Keratinocyte (primary cell): ENCODE measurements around the gene NCKIPSD. TPM values are rescaled to one million over a fixed set of nuclear protein-coding genes. Genes with fewer than 3 reads are reported as not detected.

ENCODE experiments used
- DNase-seq: peaks from one replicate; pipeline ENCODE4 v3.0.0-alpha.2; 2011; ENCODE audit warnings: low read depth, missing footprints, low spot score
- FAIRE-seq: peaks from 2 replicates; lab custom pipeline; 2011; peaks lifted over from hg19 to GRCh38; lab: Jason Lieb, UNC
- H2AFZ ChIP-seq: 2 replicates; pipeline ENCODE4 v1.6.0; 2012; ENCODE audit warnings: low read length, control low read depth, inconsistent platforms; ENCODE audit not compliant: control insufficient read depth
- H3K27ac ChIP-seq: 2 replicates; pipeline ENCODE4 v1.5.1; 2011; ENCODE audit warnings: low read length; ENCODE audit not compliant: control insufficient read depth, insufficient read depth
- H3K27me3 ChIP-seq: 3 replicates; pipeline ENCODE4 v1.6.0; 2011; ENCODE audit warnings: low read length; ENCODE audit not compliant: control insufficient read depth, insufficient read depth; ENCODE audit errors: extremely low read depth
- H3K36me3 ChIP-seq, 2 experiments: 2 replicates in 1 of 2; 3 replicates in 1 of 2; pipeline ENCODE4 v1.5.1; 2011; ENCODE audit warnings: low read length in 2 of 2, mild to moderate bottlenecking in 1 of 2; ENCODE audit not compliant: control insufficient read depth in 2 of 2, insufficient read depth in 2 of 2; ENCODE audit errors: extremely low read depth in 1 of 2
- H3K4me1 ChIP-seq: 3 replicates; pipeline ENCODE4 v1.5.1; 2011; ENCODE audit warnings: low read length; ENCODE audit not compliant: control insufficient read depth, insufficient read depth; ENCODE audit errors: extremely low read depth
- H3K4me2 ChIP-seq: 3 replicates; pipeline ENCODE4 v1.6.0; 2011; ENCODE audit warnings: low read depth, low read length; ENCODE audit not compliant: control insufficient read depth, insufficient read depth; ENCODE audit errors: extremely low read depth
- H3K4me3 ChIP-seq, 3 experiments: fragments of 200-600 bp in 1 of 3; sonication (generic) in 1 of 3; 2 replicates in 2 of 3; 3 replicates in 1 of 3; pipeline ENCODE4 v1.5.1; 2011 to 2016; ENCODE audit warnings: low read length in 3 of 3, mild to moderate bottlenecking in 3 of 3, control low read depth in 2 of 3, inconsistent platforms in 1 of 3, low read depth in 1 of 3, mixed read lengths in 1 of 3, mixed run types in 1 of 3, moderate library complexity in 1 of 3; ENCODE audit not compliant: control insufficient read depth in 2 of 3, insufficient read depth in 2 of 3; ENCODE audit errors: extremely low read depth in 1 of 3
- H3K79me2 ChIP-seq: 2 replicates; pipeline ENCODE4 v1.6.0; 2012; ENCODE audit warnings: low read length; ENCODE audit not compliant: control insufficient read depth, insufficient read depth
- H3K9ac ChIP-seq: 3 replicates; pipeline ENCODE4 v1.6.0; 2011; ENCODE audit warnings: low read length; ENCODE audit not compliant: control insufficient read depth, insufficient read depth; ENCODE audit errors: extremely low read depth
- H3K9me1 ChIP-seq: 3 replicates; pipeline ENCODE4 v1.6.0; 2011; ENCODE audit warnings: low read length; ENCODE audit not compliant: control insufficient read depth, insufficient read depth; ENCODE audit errors: extremely low read depth
- H3K9me3 ChIP-seq: 2 replicates; pipeline ENCODE4 v1.5.1; 2012; ENCODE audit warnings: low read depth, low read length; ENCODE audit not compliant: control insufficient read depth
- H4K20me1 ChIP-seq: 3 replicates; pipeline ENCODE4 v1.6.0; 2011; ENCODE audit warnings: low read length; ENCODE audit not compliant: control insufficient read depth, insufficient read depth; ENCODE audit errors: extremely low read depth
- EZH2 ChIP-seq: IDR thresholded peaks from one replicate; pipeline ENCODE4 v1.6.1; 2012; ENCODE audit warnings: inconsistent platforms, mild to moderate bottlenecking, low read length, moderate library complexity
- dilution Hi-C: fragments of 300-500 bp; cut with MboI; formaldehyde crosslinking; loops from one replicate; pipeline ENCODE4 v1.7.0; 2020; ENCODE audit warnings: low sequenced_read_pairs; ENCODE audit not compliant: extremely low pct_ligation_motif_present
- polyA plus RNA-seq, 5 experiments: library from polyadenylated mRNA; depleted of rRNA in 3 of 5; stranded (reverse) in 3 of 5; stranded (forward) in 1 of 5; unstranded in 1 of 5; fragments of >200 nt; gene quantifications; 1 replicate in 1 of 5; 2 replicates in 3 of 5; 3 replicates in 1 of 5; pipeline versions ENCODE4 v1.2.1 to v1.2.3, GENCODE V29; 2011 to 2012; ENCODE audit warnings: missing spikeins in 2 of 5, low read depth in 1 of 5, low replicate concordance in 1 of 5
- TF ChIP-seq, protein P1 (sequence below), 3 experiments: IDR thresholded peaks in 1 of 3; conservative IDR thresholded peaks in 1 of 3; optimal IDR thresholded peaks in 1 of 3; 2 replicates in 2 of 3; 3 replicates in 1 of 3; pipeline versions ENCODE3 to v1.5.1; 2011; ENCODE audit warnings: low read length in 3 of 3, mild to moderate bottlenecking in 3 of 3, moderate library complexity in 2 of 3, control low read depth in 1 of 3, inconsistent platforms in 1 of 3; ENCODE audit not compliant: insufficient read depth in 2 of 3; ENCODE audit errors: extremely low read depth in 1 of 3

The NCKIPSD gene
- polyA plus RNA-seq, 1 donor (not counting 4 experiments of a cell fraction or from before 2014, with no cell fraction given) = 9.8 TPM

DNA sequence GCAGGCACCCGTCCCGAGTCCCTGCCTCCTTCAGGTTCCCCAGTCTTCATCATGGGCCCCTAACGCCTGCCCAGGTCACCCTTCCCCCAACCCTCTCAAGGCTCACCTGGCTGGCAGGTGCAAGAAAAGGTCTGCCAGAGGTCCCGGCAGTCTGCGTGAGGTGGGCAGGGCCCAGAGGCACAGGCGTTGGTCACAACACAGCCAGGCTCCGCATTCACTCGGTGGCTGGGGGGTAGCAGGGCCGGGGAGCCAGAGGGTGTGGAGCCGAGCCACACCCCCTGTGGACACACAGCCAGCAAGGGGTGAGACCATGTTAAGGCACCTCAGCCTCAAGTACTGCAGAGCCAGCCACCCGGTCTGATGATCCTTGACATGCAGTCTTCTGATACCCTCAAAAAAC lies 33.9 kb downstream of the NCKIPSD start:
- H3K27me3 ChIP-seq = peaks cover 5% of the 10 kb centered on the region
- H3K27ac ChIP-seq = no peak overlapping the region
- TF ChIP-seq, protein P1, sequence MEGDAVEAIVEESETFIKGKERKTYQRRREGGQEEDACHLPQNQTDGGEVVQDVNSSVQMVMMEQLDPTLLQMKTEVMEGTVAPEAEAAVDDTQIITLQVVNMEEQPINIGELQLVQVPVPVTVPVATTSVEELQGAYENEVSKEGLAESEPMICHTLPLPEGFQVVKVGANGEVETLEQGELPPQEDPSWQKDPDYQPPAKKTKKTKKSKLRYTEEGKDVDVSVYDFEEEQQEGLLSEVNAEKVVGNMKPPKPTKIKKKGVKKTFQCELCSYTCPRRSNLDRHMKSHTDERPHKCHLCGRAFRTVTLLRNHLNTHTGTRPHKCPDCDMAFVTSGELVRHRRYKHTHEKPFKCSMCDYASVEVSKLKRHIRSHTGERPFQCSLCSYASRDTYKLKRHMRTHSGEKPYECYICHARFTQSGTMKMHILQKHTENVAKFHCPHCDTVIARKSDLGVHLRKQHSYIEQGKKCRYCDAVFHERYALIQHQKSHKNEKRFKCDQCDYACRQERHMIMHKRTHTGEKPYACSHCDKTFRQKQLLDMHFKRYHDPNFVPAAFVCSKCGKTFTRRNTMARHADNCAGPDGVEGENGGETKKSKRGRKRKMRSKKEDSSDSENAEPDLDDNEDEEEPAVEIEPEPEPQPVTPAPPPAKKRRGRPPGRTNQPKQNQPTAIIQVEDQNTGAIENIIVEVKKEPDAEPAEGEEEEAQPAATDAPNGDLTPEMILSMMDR (optimal IDR thresholded peaks at IDR 0.05 in 1 of 3, IDR thresholded peaks at IDR 0.05 in 1 of 3, conservative IDR thresholded peaks at IDR 0.05 in 1 of 3; ENCODE audit: extremely low read depth in 1 of 3, insufficient read depth in 2 of 3, low read length in 3 of 3) = no peak
- TF ChIP-seq EZH2 = no peak
- FAIRE-seq = no peak
- H3K79me2 ChIP-seq = no peaks in the 10 kb centered on the region
- no peak for DNase-seq
- no peak overlapping the region for H3K4me3 ChIP-seq
- no peaks in the 10 kb centered on the region for H3K36me3 ChIP-seq
- no peaks in the 10 kb centered on the region for H3K9me1 ChIP-seq
- no peak overlapping the region for H2AFZ ChIP-seq
- no peak overlapping the region for H3K4me2 ChIP-seq
- peaks cover 4% of the 10 kb centered on the region for H3K4me1 ChIP-seq
- no peaks in the 10 kb centered on the region for H3K9me3 ChIP-seq
- dilution Hi-C loops = no loop called here
- no peak overlapping the region for H3K9ac ChIP-seq
- H4K20me1 ChIP-seq = no peaks in the 10 kb centered on the region

DNA sequence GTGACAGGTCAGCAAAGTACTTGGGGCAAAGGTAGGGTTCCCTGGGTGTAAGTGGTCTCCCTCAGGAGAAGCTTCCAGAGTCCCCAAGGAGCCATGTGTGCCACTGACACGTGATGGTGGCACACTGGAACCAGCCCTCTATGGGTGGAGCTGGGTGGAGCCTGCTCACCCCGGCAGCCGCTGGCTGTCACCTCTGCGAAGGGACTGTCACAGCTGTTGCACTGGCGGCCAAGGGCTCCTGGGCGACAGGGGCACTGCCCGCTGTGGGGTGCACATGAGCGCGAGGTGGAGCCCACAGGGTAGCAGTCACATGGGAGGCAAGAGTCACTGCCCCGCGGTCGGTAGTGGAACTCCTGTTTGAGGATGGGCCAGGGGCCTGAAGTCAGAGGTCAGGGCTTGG lies 35.0 kb downstream of the NCKIPSD start:
- H3K27ac ChIP-seq = no peak overlapping the region
- H2AFZ ChIP-seq = no peak overlapping the region
- dilution Hi-C loops = no loop called here
- no peaks in the 10 kb centered on the region for H3K9me3 ChIP-seq
- TF ChIP-seq, protein P1 (optimal IDR thresholded peaks at IDR 0.05 in 1 of 3, IDR thresholded peaks at IDR 0.05 in 1 of 3, conservative IDR thresholded peaks at IDR 0.05 in 1 of 3; ENCODE audit: extremely low read depth in 1 of 3, insufficient read depth in 2 of 3, low read length in 3 of 3) = no peak
- no peak for TF ChIP-seq EZH2
- peaks cover 5% of the 10 kb centered on the region for H3K27me3 ChIP-seq
- H3K36me3 ChIP-seq = no peaks in the 10 kb centered on the region
- no peak overlapping the region for H3K4me2 ChIP-seq
- H3K79me2 ChIP-seq = no peaks in the 10 kb centered on the region
- H3K9ac ChIP-seq = no peak overlapping the region
- no peak for FAIRE-seq
- DNase-seq = no peak
- no peaks in the 10 kb centered on the region for H4K20me1 ChIP-seq
- no peaks in the 10 kb centered on the region for H3K4me1 ChIP-seq
- H3K4me3 ChIP-seq = no peak overlapping the region
- no peaks in the 10 kb centered on the region for H3K9me1 ChIP-seq
